ENCODE data around the gene TCFL5.
"Not testable (repeated sequence)": the region's sequence is repeated elsewhere in the genome, so short reads cannot be mapped to it uniquely, and the experiment has no call there.

Gene TCFL5

GRCh38 chr20:62852841-62853240, 8.8 kb downstream of the TCFL5 start:
- no peak for DNase-seq

- no peak for DNase-seq
These were observed 9.4 kb downstream of the TCFL5 start for GRCh38 chr20:62852196-62852595.

- no peak for DNase-seq
These were observed 11.2 kb downstream of the TCFL5 start for GRCh38 chr20:62850333-62850974.

- no peak for DNase-seq
These were observed 12.2 kb downstream of the TCFL5 start for GRCh38 chr20:62849431-62849830.

GRCh38 chr20:62848917-62849316, 12.7 kb downstream of the TCFL5 start:
- DNase-seq: not testable (repeated sequence)

GRCh38 chr20:62846166-62846890, 15.3 kb downstream of the TCFL5 start:
- no peak for DNase-seq

GRCh38 chr20:62845416-62846160, 16.0 kb downstream of the TCFL5 start:
- no peak for DNase-seq

- DNase-seq: no peak
These were observed 17.4 kb downstream of the TCFL5 start for GRCh38 chr20:62844182-62844581.

- DNase-seq: no peak
These were observed 18.0 kb downstream of the TCFL5 start for GRCh38 chr20:62843656-62844055.

GRCh38 chr20:62841705-62842212, 19.9 kb downstream of the TCFL5 start:
- DNase-seq: no peak

- DNase-seq: no peak
These were observed 21.1 kb downstream of the TCFL5 start for GRCh38 chr20:62840244-62841197.

- no peak for DNase-seq
These were observed 21.8 kb downstream of the TCFL5 start for GRCh38 chr20:62839816-62840215.

- DNase-seq: no peak
These were observed 22.4 kb downstream of the TCFL5 start for GRCh38 chr20:62839261-62839660.

- DNase-seq: no peak
These were observed 23.3 kb downstream of the TCFL5 start for GRCh38 chr20:62838128-62838891.

- no peak for DNase-seq
These were observed 23.9 kb downstream of the TCFL5 start for GRCh38 chr20:62837790-62838127.

GRCh38 chr20:62836967-62837490, 24.6 kb downstream of the TCFL5 start:
- DNase-seq: no peak

- DNase-seq: no peak
These were observed 25.4 kb downstream of the TCFL5 start for GRCh38 chr20:62835931-62836861.

- DNase-seq: no peak
These were observed 26.5 kb downstream of the TCFL5 start for GRCh38 chr20:62834967-62835730.

GRCh38 chr20:62832951-62833391, 28.7 kb downstream of the TCFL5 start:
- DNase-seq: no peak
